BE2C (cell line): Measurements from ENCODE around the gene FOXF2.
"Not testable (repeated sequence)": the region's sequence is repeated elsewhere in the genome, so short reads cannot be mapped to it uniquely, and the experiment has no call there.

Experiments used
- DNase-seq: peaks from one replicate; pipeline ENCODE4 v3.0.0-alpha.2; 2020
- H3K27me3 ChIP-seq: fragments of 250-450 bp; sonication (Bioruptor Pico); 2 replicates; pipeline ENCODE4 v1.5.1; 2020; ENCODE audit warnings: mild to moderate bottlenecking
- H3K36me3 ChIP-seq: fragments of 250-450 bp; sonication (Bioruptor Pico); 2 replicates; pipeline ENCODE4 v1.5.1; 2020; ENCODE audit warnings: mild to moderate bottlenecking
- H3K4me1 ChIP-seq: fragments of 250-450 bp; sonication (Bioruptor Pico); 2 replicates; pipeline ENCODE4 v1.5.1; 2020
- H3K4me3 ChIP-seq: 2 replicates; pipeline ENCODE4 v1.5.1; 2011; ENCODE audit warnings: low read depth, low read length
- H3K9me3 ChIP-seq: fragments of 250-450 bp; sonication (Bioruptor Pico); 2 replicates; pipeline ENCODE4 v1.5.1; 2020
- CTCF ChIP-seq: IDR thresholded peaks from 2 replicates; pipeline ENCODE4 v1.5.1; 2012; ENCODE audit warnings: mild to moderate bottlenecking, low read depth, low read length

The FOXF2 gene

DNA sequence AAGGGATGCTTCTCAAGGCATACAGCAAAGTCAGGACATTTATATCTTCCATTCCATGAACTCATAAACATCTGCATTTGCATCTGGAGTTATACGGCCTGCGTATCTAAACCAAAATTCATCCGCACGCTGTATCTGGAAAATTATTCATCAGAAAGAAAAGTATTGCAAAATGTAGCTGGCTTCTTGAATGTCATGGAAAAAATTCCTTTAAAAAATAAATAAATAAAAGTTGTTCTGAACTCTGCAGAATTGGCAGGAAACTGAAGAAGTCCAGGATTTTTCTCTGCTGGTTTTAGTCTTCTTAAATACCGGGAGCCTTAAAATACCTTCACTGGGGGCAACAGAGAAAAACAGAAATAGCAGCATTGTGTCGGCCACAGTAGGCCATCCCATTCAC is 23.7 kb upstream of the FOXF2 start:
- no peak for TF ChIP-seq CTCF
- H3K9me3 ChIP-seq = no peaks in the 10 kb centered on the region
- DNase-seq = no peak
- H3K36me3 ChIP-seq = no peaks in the 10 kb centered on the region
- H3K4me1 ChIP-seq = no peaks in the 10 kb centered on the region
- no peak overlapping the region for H3K4me3 ChIP-seq
- peaks cover 36% of the 10 kb centered on the region for H3K27me3 ChIP-seq

GRCh38 chr6:1367771-1368170 is 21.6 kb upstream of the FOXF2 start:
- Histone ChIP-seq H3K36me3 (no peaks in the 10 kb centered on the region), H3K4me1 (no peaks in the 10 kb centered on the region), H3K27me3 (peaks cover 45% of the 10 kb centered on the region), H3K4me3 (no peak overlapping the region), H3K9me3 (no peaks in the 10 kb centered on the region)
- no peak for DNase-seq
- no peak for TF ChIP-seq CTCF

DNA sequence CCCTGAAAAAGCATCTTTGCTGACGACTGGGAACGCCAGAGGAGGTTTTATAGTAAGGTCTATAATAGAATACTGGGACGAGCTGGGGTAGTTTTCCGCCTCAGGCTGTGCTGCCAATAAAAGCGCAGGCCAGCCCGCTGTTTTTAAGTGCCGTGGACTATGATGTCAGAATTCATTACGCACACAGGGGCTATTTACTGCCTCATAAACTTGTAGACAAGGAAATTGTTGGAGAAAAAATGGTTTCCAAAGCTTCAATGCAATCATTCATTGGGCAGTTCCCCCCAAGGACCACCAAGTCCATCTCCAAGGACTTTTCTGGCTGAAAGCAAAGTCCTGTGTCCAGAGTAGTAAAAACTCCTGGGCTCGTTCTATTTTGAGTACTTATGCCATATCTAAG is 20.4 kb upstream of the FOXF2 start:
- no peak for DNase-seq
- no peaks in the 10 kb centered on the region for H3K4me1 ChIP-seq
- H3K36me3 ChIP-seq = no peaks in the 10 kb centered on the region
- peaks cover 45% of the 10 kb centered on the region for H3K27me3 ChIP-seq
- TF ChIP-seq CTCF = no peak
- H3K9me3 ChIP-seq = no peaks in the 10 kb centered on the region
- no peak overlapping the region for H3K4me3 ChIP-seq

DNA sequence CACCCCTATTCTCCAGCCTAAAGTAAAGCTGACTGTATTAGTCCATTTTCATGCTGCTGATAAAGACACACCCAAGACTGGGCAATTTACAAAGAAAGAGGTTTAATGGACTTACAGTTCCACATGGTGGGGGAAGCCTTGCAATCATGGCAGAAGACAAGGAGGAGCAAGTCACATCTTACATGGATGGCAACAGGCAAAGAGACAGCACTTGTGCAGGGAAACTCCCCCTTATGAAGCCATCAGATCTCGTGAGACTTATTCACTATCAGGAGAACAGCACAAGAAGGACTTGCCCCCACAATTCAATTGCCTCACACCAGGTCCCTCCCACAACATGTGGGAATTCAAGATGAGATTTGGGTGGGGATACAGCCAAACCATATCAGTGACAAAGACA is 19.7 kb upstream of the FOXF2 start:
- not testable (repeated sequence) for H3K9me3 ChIP-seq, H3K36me3 ChIP-seq, DNase-seq, H3K4me1 ChIP-seq, H3K4me3 ChIP-seq
- peaks cover 43% of the 10 kb centered on the region for H3K27me3 ChIP-seq

DNA sequence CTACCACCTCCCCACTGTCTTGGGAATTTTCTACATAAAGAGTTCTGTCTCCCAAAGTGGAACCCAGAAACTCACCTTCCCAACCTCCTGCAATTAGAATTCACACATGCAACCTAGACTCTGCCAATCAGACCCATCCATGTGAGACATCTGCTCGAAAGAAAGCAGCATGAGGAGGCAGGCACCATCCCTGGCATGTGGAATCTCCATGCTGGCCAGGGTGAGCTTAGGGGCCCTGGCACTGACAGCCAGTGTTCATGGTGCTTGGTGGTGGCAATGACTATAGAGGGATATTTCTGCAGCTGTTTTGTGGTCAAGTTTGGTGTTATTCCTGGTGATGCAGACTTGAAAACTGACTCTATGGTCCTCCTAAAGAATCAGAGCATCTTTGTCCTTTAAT is 17.4 kb upstream of the FOXF2 start:
- Histone ChIP-seq H3K4me3 (no peak overlapping the region), H3K36me3 (no peaks in the 10 kb centered on the region), H3K4me1 (no peaks in the 10 kb centered on the region), H3K27me3 (peaks cover 46% of the 10 kb centered on the region), H3K9me3 (no peaks in the 10 kb centered on the region)
- TF ChIP-seq CTCF = no peak
- DNase-seq = no peak

DNA sequence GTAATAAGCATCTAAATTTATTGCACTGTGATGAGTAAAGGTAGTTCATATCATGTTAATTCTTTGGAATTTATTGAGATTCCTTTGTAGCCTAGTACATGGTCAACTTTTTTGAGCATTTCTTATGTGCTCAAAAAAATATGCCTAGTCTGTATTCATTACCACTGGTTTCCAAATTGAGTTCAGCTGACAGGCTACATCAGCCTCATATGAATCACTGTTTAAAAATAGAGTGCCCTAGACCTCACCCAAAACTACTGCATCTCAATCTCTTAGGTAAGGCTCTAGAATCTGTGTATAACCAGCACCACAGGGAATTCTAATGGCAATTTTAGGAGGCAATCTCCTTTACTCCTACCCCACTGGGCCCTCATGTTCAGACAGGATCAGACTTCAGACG is 16.7 kb upstream of the FOXF2 start:
- H3K27me3 ChIP-seq = peaks cover 48% of the 10 kb centered on the region
- no peak for DNase-seq
- no peak for TF ChIP-seq CTCF

DNA sequence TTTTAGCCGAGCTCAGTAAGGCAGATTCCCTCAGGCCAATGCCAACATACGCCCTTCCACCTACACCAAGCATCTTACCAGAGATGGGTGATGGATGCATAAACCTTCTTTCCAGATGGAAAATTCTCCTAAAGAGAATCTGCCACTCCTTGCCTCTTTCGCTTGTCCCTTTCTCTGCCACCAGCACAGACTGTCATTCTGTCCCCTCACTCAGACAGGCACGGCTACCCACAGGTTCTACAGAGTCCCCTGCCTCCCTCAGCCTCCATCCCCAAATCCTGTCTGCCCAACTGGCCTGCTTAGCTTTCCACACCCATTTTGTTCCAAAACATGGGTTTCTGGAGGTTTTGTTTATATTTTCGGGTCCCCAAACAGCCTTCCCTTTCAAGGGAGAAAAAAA is 12.7 kb upstream of the FOXF2 start:
- Histone ChIP-seq H3K27me3 (peaks cover 68% of the 10 kb centered on the region), H3K4me1 (no peaks in the 10 kb centered on the region), H3K36me3 (no peaks in the 10 kb centered on the region), H3K9me3 (no peaks in the 10 kb centered on the region), H3K4me3 (no peak overlapping the region)
- no peak for TF ChIP-seq CTCF
- DNase-seq = no peak

More for the DNA sequence above, 16.7 kb upstream of the FOXF2 start:
- H3K4me1 ChIP-seq = no peaks in the 10 kb centered on the region
- H3K36me3 ChIP-seq = no peaks in the 10 kb centered on the region
- H3K4me3 ChIP-seq = no peak overlapping the region
- H3K9me3 ChIP-seq = no peaks in the 10 kb centered on the region
